GM19395 (cell line): ENCODE data around the gene THEM4.
"Not testable (repeated sequence)": the region's sequence is repeated elsewhere in the genome, so short reads cannot be mapped to it uniquely, and the experiment has no call there.

Experiments used
- ATAC-seq: cut with Tn5 transposase; IDR thresholded peaks from one replicate; pipeline ENCODE4 v1.9.1; 2021; ENCODE audit warnings: mild to moderate bottlenecking, moderate library complexity; ENCODE audit not compliant: unreplicated experiment

Gene THEM4

GRCh38 chr1:151897991-151898431 lies 11.3 kb downstream of the THEM4 start:
- no peak for ATAC-seq

DNA sequence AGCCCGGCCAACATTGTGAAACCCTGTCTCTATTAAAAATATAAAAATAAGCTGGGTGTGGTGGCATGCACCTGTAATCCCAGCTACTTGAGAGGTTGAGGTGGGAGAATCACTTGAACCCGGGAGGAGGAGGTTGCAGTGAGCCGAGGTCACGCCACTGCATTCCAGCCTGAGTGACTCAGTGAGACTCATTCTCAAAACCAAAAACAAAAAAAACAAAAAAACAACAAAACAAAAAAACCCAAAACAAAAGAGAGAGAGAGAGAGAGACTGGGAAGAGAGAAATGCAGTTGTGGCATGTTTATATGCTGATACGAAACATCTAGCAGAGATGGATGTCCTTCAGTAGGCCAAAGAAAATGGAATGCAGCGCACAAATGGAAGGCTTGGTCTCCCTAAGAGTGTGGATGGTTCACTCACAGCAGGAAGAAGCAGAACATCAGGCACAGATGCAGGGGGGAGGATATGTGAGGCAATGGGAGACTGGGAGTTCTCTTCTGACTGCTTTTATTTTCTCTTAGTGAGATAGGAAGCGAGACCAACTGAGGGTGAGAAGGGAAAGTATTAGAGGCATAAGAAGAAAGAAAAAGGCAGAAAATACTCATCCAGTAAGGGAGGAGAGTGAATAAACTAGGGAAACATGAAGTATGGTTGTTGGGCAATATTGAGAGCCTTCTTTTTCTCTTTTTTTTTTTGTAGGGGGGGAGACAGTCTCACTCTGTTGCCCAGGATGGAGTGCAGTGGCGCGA lies 16.0 kb downstream of the THEM4 start:
- ATAC-seq, result no peak

DNA sequence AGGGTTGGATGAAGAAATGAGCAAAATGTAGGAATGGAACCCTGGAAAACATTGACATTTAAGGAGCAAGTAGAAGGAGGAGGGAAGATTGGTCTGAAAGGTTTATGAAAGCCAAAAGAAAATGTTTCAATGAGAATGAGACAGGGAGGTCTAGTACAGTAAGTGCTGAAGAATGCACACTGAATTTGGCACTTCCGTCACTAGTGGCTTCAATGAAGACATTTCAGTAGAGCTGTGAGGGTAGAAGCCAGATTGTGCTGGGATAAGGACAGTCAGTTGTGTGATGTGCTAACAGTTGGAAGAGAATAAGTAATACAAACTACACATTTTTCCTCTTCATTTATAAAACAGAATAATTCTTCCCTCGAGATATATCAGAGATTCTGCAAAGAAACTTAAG lies 17.1 kb downstream of the THEM4 start:
- ATAC-seq, result no peak

GRCh38 chr1:151891512-151891911 lies 17.8 kb downstream of the THEM4 start:
- no peak for ATAC-seq

DNA sequence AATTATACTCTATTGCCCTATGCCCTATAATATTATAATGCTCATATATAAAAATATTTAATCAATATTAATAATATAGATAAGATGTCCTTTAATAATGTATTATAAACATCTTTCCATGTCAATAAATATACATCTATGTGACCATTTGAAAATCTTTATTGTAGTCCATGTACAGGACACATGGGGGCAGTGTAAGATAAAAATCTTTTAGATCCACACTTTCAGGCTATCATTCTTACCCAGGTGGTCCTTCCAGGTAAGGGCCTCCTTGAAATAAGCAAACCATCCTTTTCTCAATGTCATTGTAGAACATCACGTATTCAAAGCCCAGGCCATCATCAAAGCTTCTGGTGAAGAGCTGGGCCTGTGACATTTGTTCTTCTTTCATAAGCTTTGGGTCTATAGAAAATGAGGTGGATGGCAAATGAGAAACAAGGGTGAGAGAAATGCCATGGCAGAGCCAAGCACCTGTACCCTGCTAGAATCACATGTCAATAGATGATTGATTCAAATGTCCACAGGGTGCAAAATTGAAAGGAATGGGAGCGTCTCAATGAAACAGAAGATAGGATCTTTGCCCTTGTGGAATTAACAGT lies 20.2 kb downstream of the THEM4 start:
- no peak for ATAC-seq

- no peak for ATAC-seq
Observed at GRCh38 chr1:151887028-151887427, 22.3 kb downstream of the THEM4 start.

- ATAC-seq, result no peak
Observed at GRCh38 chr1:151885479-151885878, 23.8 kb downstream of the THEM4 start.

GRCh38 chr1:151884879-151885278 lies 24.4 kb downstream of the THEM4 start:
- not testable (repeated sequence) for ATAC-seq

GRCh38 chr1:151884445-151884844 lies 24.9 kb downstream of the THEM4 start:
- ATAC-seq, result not testable (repeated sequence)

- not testable (repeated sequence) for ATAC-seq
Observed at GRCh38 chr1:151883898-151884297, 25.4 kb downstream of the THEM4 start.

- ATAC-seq, result not testable (repeated sequence)
Observed at GRCh38 chr1:151882918-151883317, 26.4 kb downstream of the THEM4 start.

GRCh38 chr1:151882466-151882865 lies 26.8 kb downstream of the THEM4 start:
- ATAC-seq, result no peak

DNA sequence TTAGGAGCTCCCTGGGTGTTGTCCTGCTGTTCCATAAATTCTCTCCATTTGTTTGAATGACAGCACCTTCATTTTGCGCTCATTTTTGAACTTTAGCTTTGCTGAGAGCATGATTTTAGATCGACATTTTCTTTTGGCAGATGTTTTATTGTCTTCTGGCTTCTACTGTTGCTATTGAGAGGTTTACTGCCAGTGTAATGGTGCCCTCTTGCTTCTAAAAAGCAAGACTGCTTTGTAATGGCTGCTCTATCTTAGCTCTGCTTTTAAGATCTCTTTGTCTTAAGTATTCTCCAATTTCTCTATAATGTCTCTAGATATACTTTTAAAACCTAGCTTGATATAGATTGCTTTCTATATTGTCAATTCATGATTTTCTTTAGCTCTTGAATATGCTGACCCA lies 27.8 kb downstream of the THEM4 start:
- ATAC-seq, result no peak

DNA sequence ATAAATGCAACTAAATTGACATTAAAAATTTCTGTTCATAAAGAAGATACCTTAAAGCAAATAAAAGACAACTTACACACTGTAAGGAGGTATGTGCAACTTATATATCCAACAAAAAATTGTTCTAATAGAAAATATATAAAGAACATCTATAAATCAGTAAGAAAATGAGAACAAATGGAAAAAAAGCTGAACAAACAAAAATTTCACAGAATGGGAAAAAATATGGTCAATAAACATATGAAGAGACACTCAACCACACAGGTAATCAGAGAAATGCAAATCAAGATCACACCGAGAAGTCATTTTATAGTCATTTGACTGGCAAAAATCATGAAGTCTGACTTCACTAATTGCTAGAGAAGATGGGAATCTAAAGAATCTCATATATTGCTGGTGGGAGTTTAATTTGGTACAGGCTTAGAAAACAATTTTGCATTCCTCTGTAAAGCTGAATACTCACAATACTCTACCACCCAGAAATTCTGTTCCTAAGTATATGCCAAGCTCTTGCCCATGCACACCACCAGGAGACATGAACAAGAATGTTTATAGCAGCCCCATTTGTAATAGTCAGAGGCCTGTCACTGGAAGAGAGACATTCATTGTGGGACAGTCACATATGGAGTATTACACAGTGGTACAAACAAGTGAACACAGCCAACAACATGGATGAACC lies 33.8 kb downstream of the THEM4 start:
- ATAC-seq, result no peak

DNA sequence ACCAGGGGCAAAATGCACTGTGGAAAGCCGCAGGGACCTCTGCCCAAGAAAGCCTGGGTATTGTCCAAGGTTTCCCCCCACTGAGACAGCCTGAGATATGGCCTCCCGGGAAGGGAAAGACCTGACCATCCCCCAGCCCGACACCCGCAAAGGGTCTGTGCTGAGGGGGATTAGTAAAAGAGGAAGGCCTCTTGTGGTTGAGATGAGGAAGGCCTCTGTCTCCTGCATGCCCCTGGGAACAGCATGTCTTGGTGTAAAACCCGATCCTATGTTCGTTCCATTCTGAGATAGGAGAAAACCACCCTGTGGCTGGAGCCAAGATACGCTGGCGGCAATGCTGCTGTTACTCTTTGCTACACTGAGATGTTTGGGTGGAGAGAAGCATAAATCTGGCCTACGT lies 36.5 kb downstream of the THEM4 start:
- ATAC-seq, result not testable (repeated sequence)

DNA sequence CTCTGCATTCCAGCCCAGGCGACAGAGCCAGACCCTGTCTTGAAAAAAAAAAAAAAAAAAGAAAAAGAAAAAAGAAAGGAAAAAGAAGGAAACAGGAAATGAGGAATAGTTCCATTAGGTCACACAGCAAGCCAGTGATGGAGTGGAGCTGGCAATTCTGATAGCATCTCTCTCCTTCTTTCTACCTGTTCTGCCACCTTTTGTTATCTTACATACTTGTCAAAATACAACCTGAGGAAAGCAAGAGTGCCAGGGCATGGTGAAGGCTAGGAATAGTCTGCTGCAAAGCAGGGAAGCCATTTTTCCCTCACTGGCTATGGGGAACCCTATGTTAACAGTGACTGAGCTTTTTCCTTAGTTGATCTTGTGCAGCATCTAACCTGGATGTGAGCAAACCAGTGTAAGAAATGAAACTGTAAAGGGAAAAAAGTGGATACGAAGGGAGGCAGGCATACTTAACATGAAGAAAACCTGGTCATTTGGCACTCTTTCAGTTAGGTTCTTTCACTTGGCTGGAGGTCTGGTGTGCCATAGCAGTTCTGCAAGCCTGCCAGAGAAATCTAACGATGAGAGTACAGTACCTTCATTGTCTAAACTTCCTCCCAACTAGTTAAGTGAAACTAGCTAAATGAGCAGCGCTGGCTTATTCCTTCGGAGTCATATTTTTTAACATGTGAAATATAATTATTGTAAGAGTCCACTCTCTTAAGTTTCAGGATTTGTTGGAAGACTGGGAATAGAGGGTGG lies 37.9 kb downstream of the THEM4 start:
- no peak for ATAC-seq

DNA sequence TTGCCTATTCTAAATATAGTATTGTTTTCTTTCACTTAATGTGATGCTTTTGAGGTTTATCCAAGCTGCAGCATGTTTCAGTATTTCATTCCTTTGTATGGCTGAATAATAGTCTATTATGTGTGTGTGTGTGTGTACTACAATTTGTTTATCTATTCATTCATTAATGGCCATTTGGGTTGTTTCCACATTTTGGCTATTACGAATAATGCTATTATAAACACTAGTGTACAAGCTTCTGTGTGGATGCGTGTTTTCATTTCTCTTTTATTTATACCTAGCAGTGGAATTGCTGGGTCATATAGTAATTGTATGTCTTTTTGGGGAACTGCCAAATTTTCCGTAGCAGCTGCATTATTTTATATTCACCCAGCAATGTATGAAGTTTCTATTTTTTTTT lies 40.8 kb downstream of the THEM4 start:
- no peak for ATAC-seq

GRCh38 chr1:151867765-151868411 lies 41.4 kb downstream of the THEM4 start:
- no peak for ATAC-seq

GRCh38 chr1:151867321-151867720 lies 42.0 kb downstream of the THEM4 start:
- no peak for ATAC-seq

GRCh38 chr1:151864411-151864810 lies 44.9 kb downstream of the THEM4 start:
- ATAC-seq, result no peak

- ATAC-seq, result no peak
Observed at GRCh38 chr1:151862604-151863003, 46.7 kb downstream of the THEM4 start.
